Activated CD8-positive, alpha-beta T cell treated with anti-CD3 and anti-CD28 coated beads for 36 hours (primary cell): ENCODE measurements around the gene KLHL11. TPM values are rescaled to one million over a fixed set of nuclear protein-coding genes. Genes with fewer than 3 reads are reported as not detected.

ENCODE experiments used
- ATAC-seq: fragments of 200-7000 bp; cut with Tn5 transposase; one replicate; pipeline ENCODE4 v1.10.0; 2021; ENCODE audit warnings: mild to moderate bottlenecking, moderate library complexity
- CTCF ChIA-PET: fragments of 350-600 bp; sonication (Branson Sonifier 250); formaldehyde crosslinking; loops from one replicate; lab custom pipeline; 2021; ENCODE audit warnings: antibody characterized with exemption; lab: Charles Lee
- POLR2A ChIA-PET: fragments of 350-600 bp; sonication (Branson Sonifier 250); formaldehyde crosslinking; loops from one replicate; lab custom pipeline; 2021; ENCODE audit warnings: antibody characterized with exemption; lab: Charles Lee
- DNase-seq: peaks from one replicate; pipeline ENCODE4 v3.0.0-alpha.2; 2020
- H3K27ac Mint-ChIP-seq: one replicate; pipeline ENCODE4 v1.8.0; 2021; ENCODE audit warnings: mild to moderate bottlenecking, mixed read lengths
- H3K27me3 Mint-ChIP-seq: one replicate; pipeline ENCODE4 v1.8.0; 2021; ENCODE audit warnings: mixed read lengths
- H3K36me3 Mint-ChIP-seq: one replicate; pipeline ENCODE4 v1.8.0; 2021; ENCODE audit warnings: low read depth, mixed read lengths
- H3K4me1 Mint-ChIP-seq: one replicate; pipeline ENCODE4 v1.8.0; 2021; ENCODE audit warnings: low read depth, mixed read lengths
- H3K4me3 Mint-ChIP-seq: one replicate; pipeline ENCODE4 v1.8.0; 2021; ENCODE audit warnings: mild to moderate bottlenecking, moderate library complexity, mixed read lengths
- H3K9me3 Mint-ChIP-seq: one replicate; pipeline ENCODE4 v1.8.0; 2021; ENCODE audit warnings: mixed read lengths
- intact Hi-C: fragments of 100-400 bp; cut with micrococcal nuclease; formaldehyde crosslinking; loops from one replicate; pipeline ENCODE4 v1.10.0; 2022
- total RNA-seq, 2 experiments: library from RNA; stranded (reverse); gene quantifications; one replicate each; pipeline ENCODE4 v1.2.3, GENCODE V29; 2021
- TF ChIP-seq, protein P1 (sequence below): fragments of 200-600 bp; IDR thresholded peaks from one replicate; pipeline ENCODE4 v1.8.0; 2022; ENCODE audit warnings: antibody characterized with exemption, mild to moderate bottlenecking

Gene KLHL11
- total RNA-seq, 2 experiments from 2014 or later = 19.2 to 19.6 TPM

DNA sequence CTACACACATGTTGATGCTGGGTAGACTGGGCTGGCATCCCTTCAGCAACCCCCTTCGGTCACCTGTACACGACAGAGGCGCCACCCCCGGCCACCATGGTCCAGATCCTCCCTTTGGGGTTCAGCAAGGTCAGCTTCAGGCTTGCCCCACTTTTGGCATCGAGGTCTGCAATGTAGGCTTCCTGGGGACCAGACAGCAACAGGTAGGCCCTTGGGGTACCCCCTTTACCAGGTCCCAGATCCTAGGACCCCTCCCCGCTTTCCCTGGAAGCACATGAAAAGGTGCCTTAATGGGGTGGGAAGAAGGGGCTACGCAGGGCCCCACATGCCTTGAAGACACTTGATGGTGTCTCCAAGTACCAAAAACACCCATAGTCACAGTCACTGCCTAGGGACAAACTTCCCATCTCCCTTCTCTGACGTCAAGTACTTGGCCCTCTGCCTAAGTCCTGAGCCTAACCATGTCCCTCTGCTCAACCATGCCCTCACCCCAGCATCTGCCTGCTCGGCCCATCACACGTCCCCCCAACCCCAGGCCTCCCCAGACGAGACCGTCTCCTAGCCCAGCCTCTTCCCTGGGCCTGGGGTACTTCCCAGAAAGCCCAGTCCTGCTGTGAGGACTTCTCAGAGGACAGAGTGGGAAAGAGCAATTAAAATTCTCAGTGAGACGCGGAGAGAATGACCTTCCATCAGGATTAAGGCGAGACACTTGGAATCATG lies 41.4 kb upstream of the KLHL11 start:
- no peaks in the 10 kb centered on the region for H3K9me3 Mint-ChIP-seq
- H3K36me3 Mint-ChIP-seq = peaks cover 50% of the 10 kb centered on the region
- ChIA-PET CTCF (no interaction called here), POLR2A (interaction anchor here (2.4 kb wide), 1 partner anchor 11 kb away, joined by 5 read pairs; no protein-coding TSS in a partner anchor)
- intact Hi-C loops = no loop called here
- DNase-seq = no peak
- TF ChIP-seq, protein P1, sequence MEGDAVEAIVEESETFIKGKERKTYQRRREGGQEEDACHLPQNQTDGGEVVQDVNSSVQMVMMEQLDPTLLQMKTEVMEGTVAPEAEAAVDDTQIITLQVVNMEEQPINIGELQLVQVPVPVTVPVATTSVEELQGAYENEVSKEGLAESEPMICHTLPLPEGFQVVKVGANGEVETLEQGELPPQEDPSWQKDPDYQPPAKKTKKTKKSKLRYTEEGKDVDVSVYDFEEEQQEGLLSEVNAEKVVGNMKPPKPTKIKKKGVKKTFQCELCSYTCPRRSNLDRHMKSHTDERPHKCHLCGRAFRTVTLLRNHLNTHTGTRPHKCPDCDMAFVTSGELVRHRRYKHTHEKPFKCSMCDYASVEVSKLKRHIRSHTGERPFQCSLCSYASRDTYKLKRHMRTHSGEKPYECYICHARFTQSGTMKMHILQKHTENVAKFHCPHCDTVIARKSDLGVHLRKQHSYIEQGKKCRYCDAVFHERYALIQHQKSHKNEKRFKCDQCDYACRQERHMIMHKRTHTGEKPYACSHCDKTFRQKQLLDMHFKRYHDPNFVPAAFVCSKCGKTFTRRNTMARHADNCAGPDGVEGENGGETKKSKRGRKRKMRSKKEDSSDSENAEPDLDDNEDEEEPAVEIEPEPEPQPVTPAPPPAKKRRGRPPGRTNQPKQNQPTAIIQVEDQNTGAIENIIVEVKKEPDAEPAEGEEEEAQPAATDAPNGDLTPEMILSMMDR = no peak
- no peaks in the 10 kb centered on the region for H3K4me1 Mint-ChIP-seq
- no peaks in the 10 kb centered on the region for H3K27me3 Mint-ChIP-seq
- no peak for ATAC-seq
- no peak overlapping the region for H3K27ac Mint-ChIP-seq
- no peak overlapping the region for H3K4me3 Mint-ChIP-seq

DNA sequence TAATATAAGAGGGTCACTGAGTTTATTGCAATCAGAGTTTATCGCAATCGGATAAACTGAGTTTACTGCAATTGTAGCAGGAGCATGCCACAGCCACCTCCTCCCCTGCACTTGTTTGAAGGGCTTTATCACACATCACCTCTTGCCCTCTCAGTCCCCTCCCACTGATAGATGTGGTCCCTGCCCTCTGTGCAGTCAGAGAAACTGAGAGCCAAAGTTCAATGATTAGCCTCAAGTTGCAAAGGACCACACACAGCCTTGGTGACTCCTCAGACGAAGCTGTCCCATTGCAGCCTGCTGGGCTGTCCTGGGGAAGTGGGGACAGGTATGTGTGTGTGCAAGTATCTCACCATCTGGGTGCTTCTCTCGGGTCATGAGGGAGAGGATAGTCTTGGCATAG lies 39.9 kb upstream of the KLHL11 start:
- DNase-seq = no peak
- H3K4me1 Mint-ChIP-seq = no peaks in the 10 kb centered on the region
- ChIA-PET CTCF (no interaction called here), POLR2A (interaction anchor here (1.2 to 1.4 kb wide), 2 partner anchors 10 to 13 kb away, joined by 3 to 4 read pairs; partner anchors contain the start of gene ACLY)
- TF ChIP-seq, protein P1 = no peak
- H3K27me3 Mint-ChIP-seq = no peaks in the 10 kb centered on the region
- H3K4me3 Mint-ChIP-seq = no peak overlapping the region
- H3K9me3 Mint-ChIP-seq = no peaks in the 10 kb centered on the region
- peaks cover 53% of the 10 kb centered on the region for H3K36me3 Mint-ChIP-seq
- no peak overlapping the region for H3K27ac Mint-ChIP-seq
- ATAC-seq = no peak
- intact Hi-C loops = no loop called here

DNA sequence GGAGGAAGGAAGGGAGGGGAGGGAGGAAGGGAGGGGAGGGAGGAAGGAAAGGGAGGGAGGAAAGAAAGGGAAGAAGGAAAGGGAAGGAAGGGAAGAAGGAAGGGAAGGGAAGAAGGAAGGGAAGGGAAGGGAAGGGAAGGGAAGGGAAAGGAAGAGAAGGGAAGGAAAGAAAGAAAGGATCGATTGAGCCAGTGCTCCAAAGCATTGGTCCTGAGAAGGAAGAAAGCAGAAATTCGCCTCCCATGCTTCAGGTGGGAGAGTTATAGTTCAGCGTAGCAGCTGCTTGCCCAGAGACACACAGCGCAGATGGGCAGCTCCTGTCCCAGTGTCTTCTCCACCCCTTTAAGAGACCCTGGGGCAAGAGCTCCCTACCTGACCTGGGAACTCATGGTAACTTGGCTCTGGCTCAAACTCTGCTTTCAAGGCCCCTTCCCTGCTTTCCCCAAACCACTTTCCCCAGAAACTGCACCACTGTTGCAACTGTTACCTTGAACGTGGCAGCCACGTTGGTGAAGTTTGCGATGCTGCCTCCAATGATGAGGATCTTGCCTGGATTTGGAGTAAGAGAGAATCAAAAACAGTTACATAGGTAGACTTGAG lies 39.1 kb upstream of the KLHL11 start:
- intact Hi-C loops = no loop called here
- no peaks in the 10 kb centered on the region for H3K9me3 Mint-ChIP-seq
- peaks cover 48% of the 10 kb centered on the region for H3K36me3 Mint-ChIP-seq
- ChIA-PET CTCF (no interaction called here), POLR2A (interaction anchor here (1.4 kb wide), 1 partner anchor 14 kb away, joined by 4 read pairs; the partner anchor contains the start of gene ACLY)
- H3K27ac Mint-ChIP-seq = no peak overlapping the region
- H3K27me3 Mint-ChIP-seq = no peaks in the 10 kb centered on the region
- DNase-seq = no peak
- H3K4me3 Mint-ChIP-seq = no peak overlapping the region
- ATAC-seq = no peak
- no peaks in the 10 kb centered on the region for H3K4me1 Mint-ChIP-seq
- TF ChIP-seq, protein P1 = no peak

DNA sequence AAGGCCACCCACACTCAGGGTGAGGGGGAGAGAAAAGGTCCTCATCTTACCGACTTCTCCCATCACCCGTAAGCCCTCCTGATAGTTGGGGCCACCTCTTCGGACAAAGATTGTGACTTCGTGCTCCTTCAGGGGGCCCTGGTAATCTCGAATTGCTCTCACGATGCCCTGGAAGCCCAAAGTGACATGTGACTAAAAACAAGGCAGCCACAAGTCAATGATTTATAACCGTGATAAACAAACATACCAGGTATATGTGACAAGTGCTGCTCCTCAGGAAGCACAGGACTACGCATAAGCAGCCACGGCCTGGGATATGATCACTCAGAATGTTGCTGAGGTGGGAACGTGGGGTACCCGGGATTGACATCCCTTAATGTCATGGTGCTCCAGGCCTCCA lies 36.4 kb upstream of the KLHL11 start:
- ATAC-seq (no peak), DNase-seq (no peak)
- Mint-ChIP-seq H3K4me3 (no peak overlapping the region), H3K36me3 (peaks cover 55% of the 10 kb centered on the region), H3K9me3 (no peaks in the 10 kb centered on the region), H3K27me3 (no peaks in the 10 kb centered on the region), H3K4me1 (no peaks in the 10 kb centered on the region), H3K27ac (no peak overlapping the region)
- TF ChIP-seq, protein P1 = no peak
- CTCF ChIA-PET = no interaction called here
- intact Hi-C loops = no loop called here
- POLR2A ChIA-PET = no interaction called here

DNA sequence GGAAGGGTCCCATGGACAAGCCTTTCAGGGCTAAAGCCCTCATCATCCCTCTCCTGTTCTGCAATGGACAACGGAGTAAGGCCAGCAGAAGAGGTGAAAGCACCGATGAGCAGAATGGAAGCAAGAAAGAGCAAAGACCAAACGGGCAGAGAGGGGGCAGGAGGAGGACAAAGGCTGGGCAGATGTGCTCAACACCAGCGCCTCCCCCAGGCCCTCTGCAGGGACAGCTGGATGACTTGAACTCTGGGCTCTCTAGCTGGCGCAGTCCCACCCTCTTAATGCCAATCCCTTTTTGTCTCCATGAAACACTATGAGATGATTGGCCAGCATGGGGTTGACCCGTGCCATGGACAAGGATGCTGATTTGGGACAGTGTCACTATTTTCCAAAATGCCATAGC lies 31.5 kb upstream of the KLHL11 start:
- H3K27me3 Mint-ChIP-seq = no peaks in the 10 kb centered on the region
- peaks cover 58% of the 10 kb centered on the region for H3K36me3 Mint-ChIP-seq
- H3K27ac Mint-ChIP-seq = no peak overlapping the region
- no peak for ATAC-seq
- no peaks in the 10 kb centered on the region for H3K4me1 Mint-ChIP-seq
- TF ChIP-seq, protein P1 = no peak
- DNase-seq = no peak
- ChIA-PET CTCF (no interaction called here), POLR2A (no interaction called here)
- intact Hi-C loops = no loop called here
- no peaks in the 10 kb centered on the region for H3K9me3 Mint-ChIP-seq
- H3K4me3 Mint-ChIP-seq = no peak overlapping the region
